SK-N-SH (cell line): ENCODE results near the gene MAP4. TPM values are rescaled to one million over a fixed set of nuclear protein-coding genes. Genes with fewer than 3 reads are reported as not detected.

Experiments
- CTCF ChIA-PET: fragments of 300-600, 350-600 bp; formaldehyde crosslinking; extraction: SDS; loops from one replicate; lab custom pipeline; 2021; lab: Yijun Ruan, JAX
- POLR2A ChIA-PET: fragments of 350-600 bp; sonication (Branson Sonifier 250); formaldehyde crosslinking; extraction: SDS; loops from one replicate; lab custom pipeline; 2020; ENCODE audit warnings: antibody characterized with exemption, inconsistent platforms; lab: Yijun Ruan, JAX
- DNase-seq: peaks from one replicate; pipeline ENCODE4 v3.0.0; 2012
- H2AFZ ChIP-seq: fragments of 200-600 bp; sonication (generic); 2 replicates; pipeline ENCODE4 v1.8.1; 2016; ENCODE audit warnings: antibody characterized with exemption, mild to moderate bottlenecking, low read depth
- H3F3A ChIP-seq: fragments of 200-600 bp; sonication (generic); replicated peaks from 2 replicates; pipeline ENCODE3; 2016; ENCODE audit warnings: antibody characterized with exemption, mild to moderate bottlenecking; ENCODE audit not compliant: insufficient read depth
- H3K27ac ChIP-seq, 2 experiments: fragments of 200-500 bp in 1 of 2; fragments of 200-600 bp in 1 of 2; sonication (Bioruptor generic) in 1 of 2; sonication (generic), shearing (Covaris generic) in 1 of 2; 2 replicates each; pipeline versions ENCODE4 v1.5.1 to v1.6.1; 2014 to 2016; ENCODE audit warnings: low read depth in 2 of 2, inconsistent platforms in 1 of 2, low read length in 1 of 2, mild to moderate bottlenecking in 1 of 2, mixed read lengths in 1 of 2
- H3K27me3 ChIP-seq: fragments of 200-600 bp; sonication (generic), shearing (Covaris generic); 2 replicates; pipeline ENCODE4 v1.6.1; 2016; ENCODE audit warnings: mixed run types; ENCODE audit not compliant: insufficient read depth
- H3K36me3 ChIP-seq, 2 experiments: fragments of 200-500 bp in 1 of 2; fragments of 200-600 bp in 1 of 2; sonication (Bioruptor generic) in 1 of 2; sonication (generic) in 1 of 2; replicated peaks in 1 of 2; 2 replicates each; pipeline versions ENCODE3 to v1.5.1; 2014 to 2016; ENCODE audit warnings: low read length in 1 of 2, mild to moderate bottlenecking in 1 of 2; ENCODE audit not compliant: insufficient read depth in 2 of 2, control insufficient read depth in 1 of 2
- H3K4me1 ChIP-seq, 2 experiments: fragments of 200-500 bp in 1 of 2; fragments of 200-600 bp in 1 of 2; sonication (Bioruptor generic) in 1 of 2; sonication (generic), shearing (Covaris generic) in 1 of 2; 2 replicates each; pipeline versions ENCODE4 v1.5.1 to v1.6.1; 2014 to 2016; ENCODE audit warnings: low read depth in 1 of 2, low read length in 1 of 2, mixed run types in 1 of 2; ENCODE audit not compliant: insufficient read depth in 2 of 2, control insufficient read depth in 1 of 2
- H3K4me2 ChIP-seq: fragments of 200-600 bp; sonication (generic), shearing (Covaris generic); 2 replicates; pipeline ENCODE4 v1.6.1; 2017; ENCODE audit warnings: mixed run types
- H3K4me3 ChIP-seq, 2 experiments: fragments of 200-500 bp in 1 of 2; fragments of 200-600 bp in 1 of 2; sonication (Bioruptor generic) in 1 of 2; sonication (generic), shearing (Covaris generic) in 1 of 2; 2 replicates each; pipeline versions ENCODE4 v1.5.1 to v1.8.1; 2014 to 2016; ENCODE audit warnings: low read depth in 2 of 2, inconsistent platforms in 1 of 2, low read length in 1 of 2, mild to moderate bottlenecking in 1 of 2, mixed read lengths in 1 of 2, moderate library complexity in 1 of 2
- H3K79me2 ChIP-seq: fragments of 200-600 bp; sonication (generic); 2 replicates; pipeline ENCODE4 v1.8.1; 2017; ENCODE audit warnings: mild to moderate bottlenecking; ENCODE audit not compliant: insufficient read depth
- H3K9ac ChIP-seq: fragments of 200-600 bp; sonication (generic); 2 replicates; pipeline ENCODE4 v1.6.1; 2017; ENCODE audit warnings: mixed run types
- H3K9me2 ChIP-seq: fragments of 200-600 bp; sonication (generic); 2 replicates; pipeline ENCODE4 v1.6.1; 2017; ENCODE audit warnings: mixed run types
- H3K9me3 ChIP-seq: fragments of 200-600 bp; sonication (generic); 2 replicates; pipeline ENCODE4 v1.6.1; 2017; ENCODE audit warnings: mixed run types, mild to moderate bottlenecking, moderate library complexity
- H4K20me1 ChIP-seq: fragments of 200-600 bp; sonication (generic); 2 replicates; pipeline ENCODE4 v1.6.1; 2017; ENCODE audit warnings: mild to moderate bottlenecking, mixed run types; ENCODE audit not compliant: insufficient read depth
- CHD2 ChIP-seq: fragments of 150-350 bp; IDR thresholded peaks from 2 replicates; pipeline ENCODE4 v1.6.1; 2018; ENCODE audit warnings: low read length; ENCODE audit not compliant: partially characterized antibody
- JUND ChIP-seq: IDR thresholded peaks from 2 replicates; pipeline ENCODE4 v1.4.0; 2012
- NFIC ChIP-seq: IDR thresholded peaks from 2 replicates; pipeline ENCODE4 v1.4.0; 2012; ENCODE audit warnings: borderline replicate concordance
- POLR2AphosphoS5 ChIP-seq: IDR thresholded peaks from 2 replicates; pipeline ENCODE4 v1.6.1; 2012; ENCODE audit warnings: low read depth, low read length
- RXRA ChIP-seq: IDR thresholded peaks from 2 replicates; pipeline ENCODE4 v1.4.0; 2012; ENCODE audit warnings: low read depth, mild to moderate bottlenecking, borderline replicate concordance
- SMC3 ChIP-seq: IDR thresholded peaks from 2 replicates; pipeline ENCODE4 v1.6.1; 2012; ENCODE audit warnings: low read depth, low read length, improper control_type of control experiment
- TAF1 ChIP-seq: IDR thresholded peaks from 2 replicates; pipeline ENCODE4 v1.6.1; 2012; ENCODE audit warnings: low read depth, mild to moderate bottlenecking, low read length, moderate library complexity, borderline replicate concordance
- TEAD4 ChIP-seq: IDR thresholded peaks from 2 replicates; pipeline ENCODE4 v1.4.0; 2012; ENCODE audit warnings: mild to moderate bottlenecking, borderline replicate concordance; ENCODE audit not compliant: insufficient read depth
- WGBS: methylation state at CpG from one replicate; pipeline ENCODE4 v1.1.6; 2017; ENCODE audit warnings: low lambda C conversion rate; 5-methylcytosine and 5-hydroxymethylcytosine counted together
- polyA plus RNA-seq, 3 experiments: library from polyadenylated mRNA; depleted of rRNA; stranded (reverse); fragments of >200 nt; gene quantifications; 2 replicates each; pipeline ENCODE4 v1.2.3, GENCODE V29; 2012
- TF ChIP-seq, protein P1 (sequence below): IDR thresholded peaks from 2 replicates; pipeline ENCODE4 v1.4.0; 2012; ENCODE audit warnings: low read depth, borderline replicate concordance
- TF ChIP-seq, protein P2 (sequence below): fragments of 150-350 bp; IDR thresholded peaks from 2 replicates; pipeline ENCODE4 v1.6.1; 2017; ENCODE audit warnings: antibody characterized with exemption, low read length, low read depth, borderline replicate concordance
- TF ChIP-seq, protein P3 (sequence below): IDR thresholded peaks from 2 replicates; pipeline ENCODE4 v1.6.1; 2012; ENCODE audit warnings: mild to moderate bottlenecking, low read depth, low read length, moderate library complexity
- TF ChIP-seq, protein P4 (sequence below): IDR thresholded peaks from 2 replicates; pipeline ENCODE4 v1.4.0; 2012; ENCODE audit warnings: low read depth

MAP4 gene
- polyA plus RNA-seq, 1 of the 3 experiments (the other 2 are of a cell fraction) = 121 TPM

DNA sequence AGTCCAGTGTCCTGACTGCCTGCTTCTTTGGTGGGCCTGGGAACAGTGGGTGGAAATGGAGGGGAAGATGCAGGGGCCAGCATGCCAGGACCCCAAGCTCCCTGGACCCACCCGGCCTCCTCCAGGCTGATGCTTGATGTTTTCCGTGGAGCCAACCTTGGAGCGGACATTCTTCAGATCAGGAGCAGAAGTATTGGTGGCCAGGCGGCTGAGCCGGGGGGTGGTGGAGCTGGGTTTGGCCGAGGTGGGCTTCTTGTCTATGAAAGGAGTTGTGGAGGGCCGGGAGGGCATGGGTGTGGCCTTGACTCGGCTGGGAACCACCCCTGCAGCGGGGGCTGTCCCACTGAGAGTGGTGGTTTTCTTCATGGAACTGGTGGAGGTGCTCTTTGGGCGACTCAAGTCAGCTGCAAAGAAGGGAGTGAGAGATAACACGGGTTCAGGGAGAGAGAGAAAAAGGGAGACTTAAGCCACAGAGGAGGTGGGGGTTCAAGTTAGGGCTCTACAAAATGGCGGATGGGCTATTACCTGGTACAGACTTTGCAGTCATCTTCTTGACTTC is 145.4 kb downstream of the MAP4 start:
- 95% methylated on average over 12 of the region's 12 CpGs for WGBS
- no peak overlapping the region for H3K4me3 ChIP-seq
- peaks cover 12% of the 10 kb centered on the region; the same call in 1 of the 2 replicates for H3K79me2 ChIP-seq
- no peaks in the 10 kb centered on the region for H3K9me2 ChIP-seq
- H3K27ac ChIP-seq = no peak overlapping the region
- no peaks in the 10 kb centered on the region for H3K27me3 ChIP-seq
- H3K36me3 ChIP-seq = peaks cover 69 to 71% of the 10 kb centered on the region in 2 experiments
- H2AFZ ChIP-seq = no peak overlapping the region
- H3K9me3 ChIP-seq = no peaks in the 10 kb centered on the region
- POLR2A ChIA-PET = no interaction called here
- H4K20me1 ChIP-seq = no peaks in the 10 kb centered on the region
- no peak overlapping the region for H3K4me2 ChIP-seq
- H3K9ac ChIP-seq = no peak overlapping the region
- H3K4me1 ChIP-seq = no peaks in the 10 kb centered on the region
- no peak for TF ChIP-seq RXRA
- TF ChIP-seq, protein P1, sequence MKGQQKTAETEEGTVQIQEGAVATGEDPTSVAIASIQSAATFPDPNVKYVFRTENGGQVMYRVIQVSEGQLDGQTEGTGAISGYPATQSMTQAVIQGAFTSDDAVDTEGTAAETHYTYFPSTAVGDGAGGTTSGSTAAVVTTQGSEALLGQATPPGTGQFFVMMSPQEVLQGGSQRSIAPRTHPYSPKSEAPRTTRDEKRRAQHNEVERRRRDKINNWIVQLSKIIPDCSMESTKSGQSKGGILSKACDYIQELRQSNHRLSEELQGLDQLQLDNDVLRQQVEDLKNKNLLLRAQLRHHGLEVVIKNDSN = no peak
- TF ChIP-seq, protein P2, sequence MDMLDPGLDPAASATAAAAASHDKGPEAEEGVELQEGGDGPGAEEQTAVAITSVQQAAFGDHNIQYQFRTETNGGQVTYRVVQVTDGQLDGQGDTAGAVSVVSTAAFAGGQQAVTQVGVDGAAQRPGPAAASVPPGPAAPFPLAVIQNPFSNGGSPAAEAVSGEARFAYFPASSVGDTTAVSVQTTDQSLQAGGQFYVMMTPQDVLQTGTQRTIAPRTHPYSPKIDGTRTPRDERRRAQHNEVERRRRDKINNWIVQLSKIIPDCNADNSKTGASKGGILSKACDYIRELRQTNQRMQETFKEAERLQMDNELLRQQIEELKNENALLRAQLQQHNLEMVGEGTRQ = no peak
- TF ChIP-seq, protein P3, sequence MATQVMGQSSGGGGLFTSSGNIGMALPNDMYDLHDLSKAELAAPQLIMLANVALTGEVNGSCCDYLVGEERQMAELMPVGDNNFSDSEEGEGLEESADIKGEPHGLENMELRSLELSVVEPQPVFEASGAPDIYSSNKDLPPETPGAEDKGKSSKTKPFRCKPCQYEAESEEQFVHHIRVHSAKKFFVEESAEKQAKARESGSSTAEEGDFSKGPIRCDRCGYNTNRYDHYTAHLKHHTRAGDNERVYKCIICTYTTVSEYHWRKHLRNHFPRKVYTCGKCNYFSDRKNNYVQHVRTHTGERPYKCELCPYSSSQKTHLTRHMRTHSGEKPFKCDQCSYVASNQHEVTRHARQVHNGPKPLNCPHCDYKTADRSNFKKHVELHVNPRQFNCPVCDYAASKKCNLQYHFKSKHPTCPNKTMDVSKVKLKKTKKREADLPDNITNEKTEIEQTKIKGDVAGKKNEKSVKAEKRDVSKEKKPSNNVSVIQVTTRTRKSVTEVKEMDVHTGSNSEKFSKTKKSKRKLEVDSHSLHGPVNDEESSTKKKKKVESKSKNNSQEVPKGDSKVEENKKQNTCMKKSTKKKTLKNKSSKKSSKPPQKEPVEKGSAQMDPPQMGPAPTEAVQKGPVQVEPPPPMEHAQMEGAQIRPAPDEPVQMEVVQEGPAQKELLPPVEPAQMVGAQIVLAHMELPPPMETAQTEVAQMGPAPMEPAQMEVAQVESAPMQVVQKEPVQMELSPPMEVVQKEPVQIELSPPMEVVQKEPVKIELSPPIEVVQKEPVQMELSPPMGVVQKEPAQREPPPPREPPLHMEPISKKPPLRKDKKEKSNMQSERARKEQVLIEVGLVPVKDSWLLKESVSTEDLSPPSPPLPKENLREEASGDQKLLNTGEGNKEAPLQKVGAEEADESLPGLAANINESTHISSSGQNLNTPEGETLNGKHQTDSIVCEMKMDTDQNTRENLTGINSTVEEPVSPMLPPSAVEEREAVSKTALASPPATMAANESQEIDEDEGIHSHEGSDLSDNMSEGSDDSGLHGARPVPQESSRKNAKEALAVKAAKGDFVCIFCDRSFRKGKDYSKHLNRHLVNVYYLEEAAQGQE = no peak
- no peak for TF ChIP-seq JUND
- TF ChIP-seq CHD2 = no peak
- no peak for TF ChIP-seq TAF1
- TF ChIP-seq SMC3 = no peak
- no peak for TF ChIP-seq POLR2AphosphoS5
- no peak for TF ChIP-seq NFIC
- TF ChIP-seq TEAD4 = no peak
- TF ChIP-seq, protein P4, sequence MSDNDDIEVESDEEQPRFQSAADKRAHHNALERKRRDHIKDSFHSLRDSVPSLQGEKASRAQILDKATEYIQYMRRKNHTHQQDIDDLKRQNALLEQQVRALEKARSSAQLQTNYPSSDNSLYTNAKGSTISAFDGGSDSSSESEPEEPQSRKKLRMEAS = no peak
- TF ChIP-seq, all 33 proteins: peak for 0
- CTCF ChIA-PET = interaction anchor here (1.0 to 5.8 kb wide), 2 partner anchors 119 to 281 kb away, joined by 3 to 16 read pairs; no protein-coding TSS in a partner anchor
- H3F3A ChIP-seq = no peaks in the 10 kb centered on the region
- no peak for DNase-seq
